SK-N-MC (cell line): ENCODE measurements around the gene ZFAND2A.
"Not testable (repeated sequence)": the region's sequence is repeated elsewhere in the genome, so short reads cannot be mapped to it uniquely, and the experiment has no call there.

Experiments used
- EZH2 ChIP-seq: fragments of 200-600 bp; sonication (generic); IDR thresholded peaks from one replicate; pipeline ENCODE4 v1.6.1; 2017; ENCODE audit warnings: antibody characterized with exemption
- POLR2AphosphoS5 ChIP-seq: IDR thresholded peaks from 2 replicates; pipeline ENCODE4 v1.6.1; 2012; ENCODE audit warnings: mild to moderate bottlenecking, low read depth, low read length, borderline replicate concordance

DNA sequence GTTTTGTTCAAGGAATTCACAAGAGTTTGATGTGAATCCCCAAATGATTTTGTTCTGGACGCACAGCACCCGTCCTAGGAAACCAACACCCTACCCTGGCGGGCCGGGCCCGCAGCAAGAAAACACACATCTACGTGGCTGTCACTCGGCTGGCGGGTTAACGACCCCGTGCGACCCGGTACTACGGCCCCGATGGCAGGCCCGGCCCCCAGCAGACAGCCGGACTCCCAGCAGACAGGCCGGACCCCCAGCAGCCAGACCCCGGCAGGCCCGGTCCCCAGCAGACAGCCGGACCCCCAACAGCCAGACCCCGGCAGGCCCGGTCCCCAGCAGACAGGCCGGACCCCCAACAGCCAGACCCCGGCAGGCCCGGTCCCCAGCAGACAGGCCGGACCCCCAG, 765 bp downstream of the ZFAND2A start:
- TF ChIP-seq POLR2AphosphoS5, EZH2: not testable (repeated sequence)
